Fibroblast of mammary gland (primary cell): ENCODE data around the gene MIOX.

Experiments
- DNase-seq: peaks from one replicate; pipeline ENCODE4 v3.0.0-alpha.2; 2010; ENCODE audit warnings: low read depth
- H3K4me3 ChIP-seq: 2 replicates; pipeline ENCODE4 v1.5.1; 2011; ENCODE audit warnings: low read depth, mild to moderate bottlenecking, low read length, moderate library complexity; ENCODE audit not compliant: control insufficient read depth
- CTCF ChIP-seq: conservative IDR thresholded peaks from 2 replicates; pipeline ENCODE4 v1.5.1; 2011; ENCODE audit warnings: low read depth, low read length, inconsistent platforms; ENCODE audit not compliant: control insufficient read depth, insufficient read depth

Gene MIOX

DNA sequence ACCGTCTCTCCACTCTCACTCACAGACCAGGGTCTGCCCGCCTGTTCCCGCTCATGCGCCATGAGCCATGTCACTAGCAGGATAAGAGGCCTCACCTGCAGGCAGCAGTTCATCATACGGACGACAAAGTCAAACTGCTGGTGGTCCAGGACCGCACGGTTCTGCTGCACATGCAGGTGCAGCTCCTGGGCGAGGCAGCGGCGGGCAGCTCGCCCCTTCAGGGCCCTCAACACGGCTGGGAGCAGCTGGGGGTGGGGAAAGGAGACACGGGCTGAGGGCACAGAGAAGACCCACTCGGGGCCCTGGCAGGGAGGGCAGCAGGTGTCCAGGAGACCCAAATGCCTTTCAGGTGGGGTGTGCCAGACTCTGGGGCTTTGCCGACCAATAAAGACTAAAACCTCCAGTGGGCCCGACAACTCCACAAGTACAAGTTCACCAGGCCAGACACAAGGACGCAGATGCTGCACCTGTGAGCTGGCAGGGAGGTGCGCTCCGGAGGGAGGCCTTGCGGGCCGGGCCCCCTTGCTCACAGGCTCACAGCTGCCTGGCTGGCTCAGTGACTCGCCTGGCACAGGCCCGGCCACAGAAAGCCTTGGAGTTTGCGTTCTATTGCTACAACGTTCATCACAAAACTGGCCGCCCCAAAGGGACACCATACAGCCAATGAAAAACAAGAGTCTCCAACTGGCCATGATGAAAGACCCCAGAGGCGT, 23.3 kb upstream of the MIOX start:
- DNase-seq: no peak
- no peak for TF ChIP-seq CTCF
- H3K4me3 ChIP-seq: no peak overlapping the region

DNA sequence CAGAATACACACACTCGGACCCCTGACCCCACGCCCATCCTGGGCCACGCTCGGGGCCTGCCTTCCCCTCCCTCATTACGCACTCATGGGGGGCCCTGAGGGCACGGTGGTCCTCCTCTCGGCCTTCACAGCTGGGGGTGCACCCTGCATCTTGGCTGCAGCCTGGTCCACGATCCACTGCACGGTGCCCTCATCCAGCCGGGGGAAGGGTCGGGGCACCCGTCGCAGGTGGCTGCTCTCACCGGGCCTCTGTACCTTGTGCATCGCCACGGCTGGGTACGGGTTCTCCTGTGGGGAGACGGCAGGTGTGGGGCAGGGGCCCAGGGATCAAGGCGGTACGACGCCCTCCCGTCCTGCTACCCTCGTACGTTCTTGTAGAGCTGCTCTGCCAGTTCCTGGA, 22.2 kb upstream of the MIOX start:
- TF ChIP-seq CTCF: no peak
- no peak for DNase-seq
- no peak overlapping the region for H3K4me3 ChIP-seq

- no peak for DNase-seq
- TF ChIP-seq CTCF: no peak
- no peak overlapping the region for H3K4me3 ChIP-seq
Measured at GRCh38 chr22:50465066-50465930, 21.4 kb upstream of the MIOX start.

DNA sequence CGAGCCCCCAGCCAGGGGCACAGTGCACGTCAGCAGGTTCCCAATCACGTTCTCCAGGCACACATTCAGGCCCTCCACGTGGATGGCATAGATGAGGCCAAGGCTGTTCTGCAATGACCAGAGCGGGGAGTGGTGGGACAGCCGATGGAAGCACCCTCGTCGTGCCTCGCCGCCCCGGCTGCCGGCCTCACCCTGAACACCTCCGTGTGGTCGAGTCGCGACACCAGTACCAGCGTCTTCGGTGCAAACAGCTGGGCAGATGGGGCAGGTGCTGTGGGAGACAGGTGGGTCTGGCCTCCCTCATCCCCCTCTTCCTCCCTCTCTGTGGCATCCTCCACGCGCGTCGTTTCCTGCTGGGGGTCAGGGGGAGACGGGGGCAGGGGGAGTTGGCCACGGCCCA, 19.3 kb upstream of the MIOX start:
- DNase-seq: no peak
- TF ChIP-seq CTCF: no peak
- no peak overlapping the region for H3K4me3 ChIP-seq

GRCh38 chr22:50467773-50468440, 18.8 kb upstream of the MIOX start:
- DNase-seq: no peak
- no peak overlapping the region for H3K4me3 ChIP-seq
- no peak for TF ChIP-seq CTCF

- no peak for TF ChIP-seq CTCF
- H3K4me3 ChIP-seq: no peak overlapping the region
- DNase-seq: no peak
Measured at GRCh38 chr22:50468626-50469025, 18.0 kb upstream of the MIOX start.
